ENCODE measurements around the gene C4BPA.

C4BPA gene

GRCh38 chr1:207156826-207157225 lies 52.8 kb downstream of the C4BPA start:
- Mint-ChIP-seq H3K4me1 (no peaks in the 10 kb centered on the region), H3K27ac (no peak overlapping the region), H3K27me3 (ENCODE audit: low read depth) (no peaks in the 10 kb centered on the region), H3K9me3 (peaks cover 5% of the 10 kb centered on the region), H3K36me3 (ENCODE audit: low read depth) (no peaks in the 10 kb centered on the region), H3K4me3 (no peak overlapping the region)
- TF ChIP-seq CTCF (IDR thresholded peaks at IDR 0.05; ENCODE audit: unreplicated experiment in 3 of 3): no peak

GRCh38 chr1:207164086-207164485 lies 60.1 kb downstream of the C4BPA start:
- Mint-ChIP-seq H3K36me3 (ENCODE audit: low read depth) (no peaks in the 10 kb centered on the region), H3K9me3 (no peaks in the 10 kb centered on the region), H3K4me3 (no peak overlapping the region), H3K27ac (no peak overlapping the region), H3K4me1 (no peaks in the 10 kb centered on the region), H3K27me3 (ENCODE audit: low read depth) (no peaks in the 10 kb centered on the region)
- no peak for TF ChIP-seq CTCF (IDR thresholded peaks at IDR 0.05; ENCODE audit: unreplicated experiment in 3 of 3)

GRCh38 chr1:207172321-207172720 lies 68.3 kb downstream of the C4BPA start:
- Mint-ChIP-seq H3K36me3 (ENCODE audit: low read depth) (no peaks in the 10 kb centered on the region), H3K4me3 (no peak overlapping the region), H3K27me3 (ENCODE audit: low read depth) (no peaks in the 10 kb centered on the region), H3K27ac (no peak overlapping the region), H3K9me3 (no peaks in the 10 kb centered on the region), H3K4me1 (no peaks in the 10 kb centered on the region)
- no peak for TF ChIP-seq CTCF (IDR thresholded peaks at IDR 0.05; ENCODE audit: unreplicated experiment in 3 of 3)

- Mint-ChIP-seq H3K27me3 (ENCODE audit: low read depth) (no peaks in the 10 kb centered on the region), H3K36me3 (ENCODE audit: low read depth) (no peaks in the 10 kb centered on the region), H3K4me3 (no peak overlapping the region), H3K27ac (no peak overlapping the region), H3K9me3 (no peaks in the 10 kb centered on the region), H3K4me1 (no peaks in the 10 kb centered on the region)
- TF ChIP-seq CTCF (IDR thresholded peaks at IDR 0.05; ENCODE audit: unreplicated experiment in 3 of 3): no peak
Observed at GRCh38 chr1:207172885-207173284, 68.9 kb downstream of the C4BPA start.

- H3K4me1 Mint-ChIP-seq: no peaks in the 10 kb centered on the region
- H3K27me3 Mint-ChIP-seq (ENCODE audit: low read depth): no peaks in the 10 kb centered on the region
- no peak overlapping the region for H3K27ac Mint-ChIP-seq
- no peak overlapping the region for H3K4me3 Mint-ChIP-seq
- H3K36me3 Mint-ChIP-seq (ENCODE audit: low read depth): no peaks in the 10 kb centered on the region
- H3K9me3 Mint-ChIP-seq: no peaks in the 10 kb centered on the region
- no peak for TF ChIP-seq CTCF (IDR thresholded peaks at IDR 0.05; ENCODE audit: unreplicated experiment in 3 of 3)
Observed at GRCh38 chr1:207173396-207173795, 69.4 kb downstream of the C4BPA start.

- no peaks in the 10 kb centered on the region for H3K9me3 Mint-ChIP-seq
- no peak overlapping the region for H3K27ac Mint-ChIP-seq
- peaks cover 2% of the 10 kb centered on the region for H3K27me3 Mint-ChIP-seq (ENCODE audit: low read depth)
- H3K4me3 Mint-ChIP-seq: no peak overlapping the region
- no peak for TF ChIP-seq CTCF (IDR thresholded peaks at IDR 0.05; ENCODE audit: unreplicated experiment in 3 of 3)
- H3K4me1 Mint-ChIP-seq: no peaks in the 10 kb centered on the region
- no peaks in the 10 kb centered on the region for H3K36me3 Mint-ChIP-seq (ENCODE audit: low read depth)
Observed at GRCh38 chr1:207174913-207175312, 70.9 kb downstream of the C4BPA start.

Data from nephron (organoid).